Endodermal cell (in vitro differentiated cells): ENCODE measurements around the gene ARRDC5. TPM values are rescaled to one million over a fixed set of nuclear protein-coding genes. Genes with fewer than 3 reads are reported as not detected.

ENCODE experiments used
- DNase-seq: peaks from one replicate; pipeline ENCODE4 v3.0.0-alpha.2; 2017
- H3K27ac ChIP-seq: 2 replicates; pipeline ENCODE4 v1.5.1; 2013; ENCODE audit warnings: mild to moderate bottlenecking, low read depth, low read length, moderate library complexity
- H3K27me3 ChIP-seq: 2 replicates; pipeline ENCODE4 v1.6.1; 2013; ENCODE audit warnings: mild to moderate bottlenecking, low read length, moderate library complexity; ENCODE audit not compliant: insufficient read depth, control insufficient read depth, poor library complexity, severe bottlenecking
- H3K36me3 ChIP-seq: 2 replicates; pipeline ENCODE4 v1.7.0; 2013; ENCODE audit warnings: mild to moderate bottlenecking, low read length, moderate library complexity; ENCODE audit not compliant: control insufficient read depth, insufficient read depth
- H3K4me1 ChIP-seq: one replicate; pipeline ENCODE4 v1.7.0; 2013; ENCODE audit warnings: low read length; ENCODE audit not compliant: control insufficient read depth, insufficient read depth
- H3K4me3 ChIP-seq: 2 replicates; pipeline ENCODE4 v1.5.1; 2013; ENCODE audit warnings: mild to moderate bottlenecking, low read length, moderate library complexity
- H3K9ac ChIP-seq: 2 replicates; pipeline ENCODE4 v1.6.1; 2013; ENCODE audit warnings: mild to moderate bottlenecking, low read length, moderate library complexity; ENCODE audit not compliant: poor library complexity, severe bottlenecking; ENCODE audit errors: extremely low read depth
- H3K9me3 ChIP-seq: 2 replicates; pipeline ENCODE4 v1.6.1; 2013; ENCODE audit warnings: mild to moderate bottlenecking, low read length, moderate library complexity; ENCODE audit not compliant: control insufficient read depth
- H3K27ac Mint-ChIP-seq: 2 replicates; pipeline ENCODE4 v1.8.0; 2020; ENCODE audit warnings: mixed read lengths
- H3K27me3 Mint-ChIP-seq: 2 replicates; pipeline ENCODE4 v1.8.0; 2021; ENCODE audit warnings: mild to moderate bottlenecking, mixed read lengths; ENCODE audit not compliant: insufficient read depth
- H3K36me3 Mint-ChIP-seq: 2 replicates; pipeline ENCODE4 v1.8.0; 2020; ENCODE audit warnings: low read depth, mixed read lengths
- H3K4me1 Mint-ChIP-seq: 2 replicates; pipeline ENCODE4 v1.8.0; 2020; ENCODE audit warnings: mixed read lengths
- H3K4me3 Mint-ChIP-seq: 2 replicates; pipeline ENCODE4 v1.8.0; 2020; ENCODE audit warnings: mild to moderate bottlenecking, moderate library complexity, mixed read lengths
- H3K9me3 Mint-ChIP-seq: 2 replicates; pipeline ENCODE4 v1.8.0; 2020; ENCODE audit warnings: mild to moderate bottlenecking, mixed read lengths
- CTCF ChIP-seq: fragments of 200-600 bp; sonication (generic); conservative IDR thresholded peaks from 2 replicates; pipeline ENCODE4 v1.5.0; 2021; ENCODE audit warnings: antibody characterized with exemption, mild to moderate bottlenecking
- WGBS, 2 experiments: methylation state at CpG; one replicate each; pipeline versions ENCODE4 v1.1.5 to v1.1.7; 2013; ENCODE audit warnings: missing lambda C conversion rate in 2 of 2, mixed read lengths in 1 of 2; ENCODE audit not compliant: insufficient coverage in 1 of 2, insufficient read length in 1 of 2; 5-methylcytosine and 5-hydroxymethylcytosine counted together
- total RNA-seq, 2 donors: library from RNA; stranded (reverse); fragmentation: NEBNext Ultra II Directional in 1 of 2; extraction: Animal tissue kit (Norgen Biotek cat#: 25700) in 1 of 2; gene quantifications; 2 replicates in 1 of 2; 3 replicates in 1 of 2; pipeline ENCODE4 v1.2.1, GENCODE V29; 2021

ARRDC5 gene
- total RNA-seq, 2 donors from 2014 or later, result not detected

- H3K4me3 ChIP-seq, result no peak overlapping the region
- Mint-ChIP-seq H3K9me3 (no peaks in the 10 kb centered on the region), H3K27ac (peak overlapping the region; percentile 88), H3K36me3 (peaks cover 59% of the 10 kb centered on the region), H3K4me1 (peaks cover 7% of the 10 kb centered on the region), H3K4me3 (no peak overlapping the region), H3K27me3 (no peaks in the 10 kb centered on the region)
- DNase-seq, result no peak
- no peak overlapping the region for H3K27ac ChIP-seq
- H3K4me1 ChIP-seq, result peaks cover 2% of the 10 kb centered on the region
- no peak overlapping the region for H3K9ac ChIP-seq
- WGBS, 2 experiments, result 94 to 97% methylated on average over 35 to 40 of the region's 41 CpGs
- H3K27me3 ChIP-seq, result no peaks in the 10 kb centered on the region
- no peaks in the 10 kb centered on the region for H3K9me3 ChIP-seq
- no peak for TF ChIP-seq CTCF
- H3K36me3 ChIP-seq, result peaks cover 33% of the 10 kb centered on the region
These were observed 13.8 kb upstream of the ARRDC5 start for GRCh38 chr19:4916292-4917082.

- no peaks in the 10 kb centered on the region for H3K27me3 ChIP-seq
- H3K9ac ChIP-seq, result no peak overlapping the region
- H3K9me3 ChIP-seq, result no peaks in the 10 kb centered on the region
- H3K27ac ChIP-seq, result peak overlapping the region; percentile 16
- peaks cover 26% of the 10 kb centered on the region for H3K36me3 ChIP-seq
- H3K4me3 ChIP-seq, result no peak overlapping the region
- DNase-seq, result no peak
- 87 to 89% methylated on average over 22 to 23 of the region's 23 CpGs for WGBS, 2 experiments
- Mint-ChIP-seq H3K27ac (peak overlapping the region; percentile 67), H3K36me3 (peaks cover 50% of the 10 kb centered on the region), H3K4me1 (peaks cover 12% of the 10 kb centered on the region), H3K27me3 (no peaks in the 10 kb centered on the region), H3K9me3 (no peaks in the 10 kb centered on the region), H3K4me3 (no peak overlapping the region)
- peaks cover 12% of the 10 kb centered on the region for H3K4me1 ChIP-seq
- TF ChIP-seq CTCF, result no peak
These were observed 12.2 kb upstream of the ARRDC5 start for GRCh38 chr19:4914736-4915501.

GRCh38 chr19:4913996-4914735 lies 11.5 kb upstream of the ARRDC5 start:
- no peak for DNase-seq
- H3K27ac Mint-ChIP-seq, result peak overlapping the region; percentile 67
- peaks cover 12% of the 10 kb centered on the region for H3K4me1 Mint-ChIP-seq
- peaks cover 12% of the 10 kb centered on the region for H3K4me1 ChIP-seq
- H3K27ac ChIP-seq, result peak overlapping the region; percentile 16
- WGBS, 2 experiments, result 90 to 92% methylated on average over 15 to 24 of the region's 24 CpGs
- H3K4me3 Mint-ChIP-seq, result no peak overlapping the region
- H3K4me3 ChIP-seq, result no peak overlapping the region
- no peaks in the 10 kb centered on the region for H3K27me3 Mint-ChIP-seq
- no peak for TF ChIP-seq CTCF
- H3K9ac ChIP-seq, result no peak overlapping the region
- H3K36me3 ChIP-seq, result peaks cover 26% of the 10 kb centered on the region
- no peaks in the 10 kb centered on the region for H3K9me3 Mint-ChIP-seq
- peaks cover 48% of the 10 kb centered on the region for H3K36me3 Mint-ChIP-seq
- H3K27me3 ChIP-seq, result no peaks in the 10 kb centered on the region
- H3K9me3 ChIP-seq, result no peaks in the 10 kb centered on the region
